GM12874 (cell line): ENCODE measurements around the gene DOK6.

Source experiments
- TF ChIP-seq, protein P1 (sequence below): IDR thresholded peaks from 2 replicates; pipeline ENCODE4 v1.5.1; 2011; ENCODE audit warnings: low read depth, mild to moderate bottlenecking, control low read depth, low read length, moderate library complexity; ENCODE audit not compliant: insufficient read depth

The DOK6 gene

DNA sequence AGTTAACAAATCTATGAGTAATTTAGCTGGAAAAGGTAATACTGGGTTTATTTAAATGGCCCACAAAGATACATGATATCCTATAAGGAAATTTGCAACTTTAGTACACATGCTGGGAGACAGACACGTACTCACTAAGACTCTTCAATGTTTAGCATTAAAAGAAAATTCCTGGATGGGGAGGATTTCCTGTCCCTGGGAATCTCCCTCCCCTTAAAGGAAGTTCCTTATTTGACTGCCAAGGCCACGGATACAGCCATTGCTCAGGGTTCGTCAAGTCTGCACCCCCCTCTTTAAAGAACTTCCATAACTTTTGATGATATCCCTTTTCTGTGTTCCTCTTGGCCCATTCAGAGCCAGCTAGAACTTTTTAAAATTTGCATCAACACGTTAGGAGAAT, 279.4 kb downstream of the DOK6 start:
- TF ChIP-seq, protein P1, sequence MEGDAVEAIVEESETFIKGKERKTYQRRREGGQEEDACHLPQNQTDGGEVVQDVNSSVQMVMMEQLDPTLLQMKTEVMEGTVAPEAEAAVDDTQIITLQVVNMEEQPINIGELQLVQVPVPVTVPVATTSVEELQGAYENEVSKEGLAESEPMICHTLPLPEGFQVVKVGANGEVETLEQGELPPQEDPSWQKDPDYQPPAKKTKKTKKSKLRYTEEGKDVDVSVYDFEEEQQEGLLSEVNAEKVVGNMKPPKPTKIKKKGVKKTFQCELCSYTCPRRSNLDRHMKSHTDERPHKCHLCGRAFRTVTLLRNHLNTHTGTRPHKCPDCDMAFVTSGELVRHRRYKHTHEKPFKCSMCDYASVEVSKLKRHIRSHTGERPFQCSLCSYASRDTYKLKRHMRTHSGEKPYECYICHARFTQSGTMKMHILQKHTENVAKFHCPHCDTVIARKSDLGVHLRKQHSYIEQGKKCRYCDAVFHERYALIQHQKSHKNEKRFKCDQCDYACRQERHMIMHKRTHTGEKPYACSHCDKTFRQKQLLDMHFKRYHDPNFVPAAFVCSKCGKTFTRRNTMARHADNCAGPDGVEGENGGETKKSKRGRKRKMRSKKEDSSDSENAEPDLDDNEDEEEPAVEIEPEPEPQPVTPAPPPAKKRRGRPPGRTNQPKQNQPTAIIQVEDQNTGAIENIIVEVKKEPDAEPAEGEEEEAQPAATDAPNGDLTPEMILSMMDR, result no peak

- TF ChIP-seq, protein P1, result no peak
These were observed 282.5 kb downstream of the DOK6 start for GRCh38 chr18:69683176-69683575.

DNA sequence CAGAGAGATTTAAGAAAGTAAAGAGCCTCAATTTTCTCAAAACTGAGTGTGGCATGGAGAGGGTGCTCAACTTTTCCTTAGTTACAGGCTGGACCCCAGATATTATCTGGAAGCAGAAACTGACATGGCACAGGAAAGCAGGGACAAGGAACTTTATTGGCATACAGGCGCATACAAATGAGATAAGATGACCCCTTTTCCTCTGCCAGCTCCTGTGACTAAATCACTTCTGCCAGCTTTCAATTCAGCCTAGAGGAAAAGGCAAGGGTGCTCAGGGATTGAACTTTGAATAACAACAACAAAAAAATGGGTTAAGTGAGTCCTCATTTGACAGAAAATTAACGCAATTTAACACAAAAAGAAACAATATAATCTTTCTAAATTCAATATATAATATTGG, 284.1 kb downstream of the DOK6 start:
- TF ChIP-seq, protein P1, result no peak

- TF ChIP-seq, protein P1, result no peak
These were observed 286.2 kb downstream of the DOK6 start for GRCh38 chr18:69686861-69687260.

GRCh38 chr18:69689121-69689759, 288.6 kb downstream of the DOK6 start:
- TF ChIP-seq, protein P1, result no peak

GRCh38 chr18:69691008-69691760, 290.5 kb downstream of the DOK6 start:
- TF ChIP-seq, protein P1, result no peak

GRCh38 chr18:69697069-69697468, 296.4 kb downstream of the DOK6 start:
- TF ChIP-seq, protein P1, result no peak
